ENCODE results near the gene IRS2. TPM values are rescaled to one million over a fixed set of nuclear protein-coding genes. Genes with fewer than 3 reads are reported as not detected.
A peak's percentile ranks its signal among the peaks of the same experiment; 100 is the strongest.

IRS2 gene
- total RNA-seq, 1 experiment from 2014 or later, result 2.3 TPM

DNA sequence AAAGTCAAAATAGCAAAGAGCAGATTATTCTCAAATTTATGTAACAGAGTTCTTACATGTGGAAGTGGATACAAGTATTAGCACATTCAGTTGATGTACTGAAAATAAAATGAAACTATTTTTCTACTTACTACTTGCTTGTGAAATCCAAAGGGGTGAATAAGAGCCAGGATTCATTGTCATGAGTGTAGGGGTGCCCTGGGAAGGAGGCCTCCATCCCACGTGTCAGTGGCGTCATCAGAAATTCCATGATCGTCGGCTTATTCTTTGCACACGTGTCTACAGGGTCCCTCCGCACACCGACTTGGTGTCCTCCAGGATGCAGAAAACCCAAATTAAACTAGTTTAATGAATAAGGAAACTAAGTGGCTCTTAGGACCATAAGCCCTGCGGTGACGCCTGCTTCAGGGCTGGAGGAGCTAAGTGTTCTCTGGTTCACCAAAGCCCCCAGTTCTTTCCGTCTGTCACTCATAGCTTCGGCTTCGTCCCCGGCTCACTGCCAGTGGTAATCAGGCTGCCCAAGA lies 55.5 kb downstream of the IRS2 start:
- no peak for DNase-seq (ENCODE audit: low spot score)

DNA sequence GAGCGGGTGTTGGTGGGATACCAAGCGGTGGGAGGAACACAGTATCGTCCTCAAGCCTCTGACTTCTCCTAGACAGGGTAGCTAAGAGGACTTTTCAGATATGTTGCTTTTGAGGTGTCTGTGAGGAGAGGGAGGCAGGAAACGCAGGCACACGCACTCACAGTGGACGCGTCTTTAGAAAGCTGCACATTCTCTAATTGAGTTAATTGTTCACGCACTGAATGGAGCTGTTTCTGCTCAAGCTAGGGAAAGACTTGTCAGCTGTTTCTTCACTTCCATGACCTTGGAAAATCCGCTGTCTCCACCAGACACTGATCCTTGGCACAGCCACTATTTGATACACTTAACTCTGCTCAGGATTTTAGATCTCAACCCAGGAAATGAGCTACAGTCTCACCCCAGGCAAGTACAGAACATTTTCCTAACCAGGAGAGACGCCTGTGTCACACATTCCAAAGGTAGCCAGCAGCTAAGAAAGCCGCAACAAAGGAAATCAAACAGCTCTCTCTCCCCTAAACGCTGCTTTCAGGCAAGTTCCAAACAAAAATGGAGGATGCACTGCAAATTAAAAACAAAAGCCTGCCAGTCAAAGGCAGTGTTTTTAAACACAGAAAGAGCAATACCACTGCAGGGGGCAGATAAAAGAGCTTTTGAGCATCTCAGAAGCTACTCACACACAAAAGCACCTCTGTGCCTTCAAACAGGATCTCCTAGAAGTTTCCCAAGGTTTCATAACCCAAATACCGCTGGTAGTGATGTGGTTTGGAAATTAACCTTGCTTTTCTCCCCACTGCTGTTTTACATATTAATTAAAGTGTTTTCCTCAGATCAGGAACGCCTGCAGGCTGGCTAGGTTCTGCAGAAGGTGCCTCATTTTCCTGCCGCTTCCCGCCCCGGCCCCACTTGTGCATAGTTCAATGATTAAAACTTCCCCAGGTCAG lies 57.3 kb downstream of the IRS2 start:
- no peak for DNase-seq (ENCODE audit: low spot score)

DNA sequence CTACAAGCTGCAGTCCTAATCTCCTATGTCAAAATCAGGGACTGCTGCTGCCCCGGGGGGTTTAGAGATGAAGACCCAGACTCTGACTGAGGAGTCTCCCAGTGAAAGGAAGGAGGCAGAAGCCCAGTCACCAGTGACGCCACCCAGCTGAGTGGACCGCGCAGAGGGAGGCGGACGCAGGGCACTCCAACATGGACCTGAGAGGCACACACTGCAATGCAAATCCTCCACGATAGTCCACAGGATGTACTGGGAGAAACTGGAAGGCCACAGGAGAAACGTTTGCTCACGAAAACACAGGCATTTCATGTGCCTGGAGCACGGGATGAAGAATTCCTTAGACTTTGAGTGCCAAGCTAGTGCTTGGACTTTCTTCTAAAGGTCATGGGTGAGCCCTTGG lies 58.3 kb downstream of the IRS2 start:
- DNase-seq (ENCODE audit: low spot score), result no peak

DNA sequence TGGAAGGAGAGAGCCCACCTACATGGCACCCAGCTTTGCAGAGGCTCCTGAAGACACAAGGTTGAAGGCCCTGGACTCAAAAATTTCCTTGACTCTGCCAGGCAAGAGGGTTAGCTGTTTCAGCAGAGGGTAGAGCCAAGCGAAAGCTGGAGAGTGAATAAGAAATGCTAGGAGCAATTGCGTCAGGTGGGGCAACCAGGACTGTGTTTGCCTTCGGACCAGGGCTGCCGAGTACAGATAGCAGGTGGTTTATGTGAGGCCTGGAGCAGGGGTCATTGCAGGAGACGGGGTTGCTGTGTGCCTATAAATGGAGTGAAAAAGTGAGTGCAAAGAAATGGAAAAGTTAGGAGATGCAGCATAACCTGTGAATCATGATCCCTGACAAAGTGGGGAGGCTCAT lies 59.1 kb downstream of the IRS2 start:
- DNase-seq (ENCODE audit: low spot score), result no peak

DNA sequence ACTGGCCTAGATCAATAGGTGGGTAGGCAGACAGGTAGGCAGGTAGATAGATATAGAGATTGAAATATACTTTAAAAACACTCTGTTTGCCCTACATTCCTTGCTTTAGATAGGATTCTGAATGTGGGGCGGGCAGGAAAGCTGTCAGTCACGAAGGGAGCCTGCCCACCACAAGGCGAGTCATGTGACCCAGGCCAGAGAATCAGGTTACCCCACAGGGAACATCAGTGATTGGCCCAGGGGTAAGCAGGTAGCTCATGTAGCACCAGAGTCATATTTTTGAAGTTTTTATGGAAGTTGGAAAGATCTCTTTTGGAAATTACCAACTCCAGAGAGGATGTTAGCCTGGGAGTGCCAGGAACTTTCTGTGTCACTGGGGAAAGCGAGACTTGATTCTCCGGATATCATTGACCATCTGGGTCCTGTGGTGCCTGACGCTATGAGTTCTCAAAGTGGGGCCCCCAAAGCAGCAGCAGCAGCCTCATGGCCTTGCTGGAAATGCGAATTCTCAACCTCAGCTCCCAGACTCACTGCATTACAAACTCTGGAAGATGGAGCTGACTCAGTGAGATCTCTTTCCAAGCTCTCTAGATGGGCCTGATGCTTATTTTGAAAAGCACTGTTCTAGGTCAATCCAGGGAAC lies 60.3 kb downstream of the IRS2 start:
- DNase-seq (ENCODE audit: low spot score), result no peak

DNA sequence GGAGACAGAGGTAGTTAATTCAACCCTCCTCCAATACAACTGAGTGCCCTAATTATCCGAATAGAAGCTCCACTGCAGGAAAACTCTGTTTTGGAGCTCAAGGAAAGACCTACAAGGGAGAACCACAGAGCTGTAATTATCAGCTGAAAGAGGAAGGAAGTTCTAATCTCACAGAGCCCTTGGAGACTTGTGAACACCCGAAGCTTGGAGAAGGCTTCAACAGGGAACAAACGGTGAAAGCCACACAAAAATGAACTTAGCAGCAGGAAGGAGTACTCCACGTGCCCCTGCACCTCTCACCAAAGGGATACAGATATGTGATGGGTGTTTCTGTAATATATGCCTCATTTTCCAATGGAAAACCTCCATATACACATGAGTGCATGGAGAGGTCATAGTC lies 61.1 kb downstream of the IRS2 start:
- no peak for DNase-seq (ENCODE audit: low spot score)

DNA sequence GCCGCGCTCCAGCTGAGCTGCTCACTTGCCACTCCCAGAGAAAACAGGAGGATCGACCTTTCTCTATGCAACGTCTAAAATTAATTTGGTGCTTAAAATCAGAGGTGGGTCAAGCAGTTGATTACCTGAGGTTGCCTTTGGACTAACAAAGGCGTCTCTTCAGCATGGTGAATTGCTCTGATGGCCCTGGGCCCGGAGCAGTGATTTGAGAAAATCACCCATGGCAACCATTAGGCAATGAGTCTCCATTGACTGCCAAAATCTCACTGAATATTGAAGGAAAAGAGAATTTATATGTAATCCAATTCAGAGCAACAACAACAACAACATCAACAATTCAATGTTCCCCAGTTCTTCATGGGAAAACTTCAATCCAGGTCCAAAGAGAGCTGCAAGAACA lies 61.8 kb downstream of the IRS2 start:
- no peak for DNase-seq (ENCODE audit: low spot score)

DNA sequence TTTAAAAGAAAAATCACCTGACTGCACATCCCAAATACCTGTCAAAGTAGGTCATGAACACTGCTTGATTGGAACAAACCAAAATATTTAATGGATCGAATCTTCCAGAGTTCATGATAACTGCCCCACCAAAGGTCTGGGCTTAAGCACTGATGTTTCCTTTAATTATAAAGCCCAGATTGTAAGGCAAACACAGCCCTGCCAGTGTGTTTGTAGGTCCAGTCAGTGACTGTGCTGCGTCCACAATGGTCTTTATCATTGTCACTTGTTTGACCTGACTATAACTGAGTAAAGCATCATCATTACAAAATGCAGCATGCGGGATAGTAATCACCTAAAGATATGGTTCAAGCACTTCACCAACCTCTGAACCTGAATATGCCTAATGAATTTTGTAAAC lies 63.3 kb downstream of the IRS2 start:
- DNase-seq (ENCODE audit: low spot score), result no peak

DNA sequence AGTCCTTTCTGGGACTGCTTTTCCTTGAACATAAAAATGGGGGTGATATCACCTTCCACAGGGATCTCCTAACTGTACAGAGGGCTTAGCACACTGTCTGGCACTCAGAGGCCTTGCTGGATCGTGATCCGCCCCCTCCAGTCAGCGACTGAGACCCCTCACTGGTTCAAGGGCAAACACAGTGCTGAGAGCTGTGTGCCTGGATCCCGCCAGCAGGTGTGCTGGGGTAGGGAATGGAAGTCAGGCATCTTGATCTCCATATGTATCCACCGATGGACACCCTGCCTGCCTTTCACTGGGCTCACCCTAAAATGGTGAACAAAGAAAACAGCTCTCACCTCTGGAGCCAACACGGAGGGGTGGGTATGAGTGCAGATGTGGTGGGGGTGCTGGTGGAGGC lies 64.3 kb downstream of the IRS2 start:
- DNase-seq (ENCODE audit: low spot score), result no peak

DNA sequence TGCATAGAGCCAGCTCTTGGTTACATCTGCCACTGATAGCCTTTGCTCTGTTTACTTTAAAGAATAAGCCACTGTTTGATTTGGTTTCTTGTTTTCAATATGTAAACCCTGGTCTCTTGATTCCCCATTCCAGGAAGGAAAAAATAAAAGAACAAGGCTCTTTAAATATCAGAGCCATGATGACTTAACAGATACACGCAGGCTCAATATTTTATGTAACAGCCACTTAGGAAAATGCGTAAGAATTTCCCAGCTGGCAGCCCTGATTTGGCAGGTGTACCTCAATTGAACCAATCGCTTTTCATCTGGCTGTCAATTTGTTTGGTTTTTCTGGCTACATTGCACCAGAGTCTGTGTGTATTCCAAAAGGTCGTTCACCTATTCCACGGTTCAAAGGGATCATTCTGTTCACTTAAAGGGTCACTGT lies 65.6 kb downstream of the IRS2 start:
- no peak for DNase-seq (ENCODE audit: low spot score)

DNA sequence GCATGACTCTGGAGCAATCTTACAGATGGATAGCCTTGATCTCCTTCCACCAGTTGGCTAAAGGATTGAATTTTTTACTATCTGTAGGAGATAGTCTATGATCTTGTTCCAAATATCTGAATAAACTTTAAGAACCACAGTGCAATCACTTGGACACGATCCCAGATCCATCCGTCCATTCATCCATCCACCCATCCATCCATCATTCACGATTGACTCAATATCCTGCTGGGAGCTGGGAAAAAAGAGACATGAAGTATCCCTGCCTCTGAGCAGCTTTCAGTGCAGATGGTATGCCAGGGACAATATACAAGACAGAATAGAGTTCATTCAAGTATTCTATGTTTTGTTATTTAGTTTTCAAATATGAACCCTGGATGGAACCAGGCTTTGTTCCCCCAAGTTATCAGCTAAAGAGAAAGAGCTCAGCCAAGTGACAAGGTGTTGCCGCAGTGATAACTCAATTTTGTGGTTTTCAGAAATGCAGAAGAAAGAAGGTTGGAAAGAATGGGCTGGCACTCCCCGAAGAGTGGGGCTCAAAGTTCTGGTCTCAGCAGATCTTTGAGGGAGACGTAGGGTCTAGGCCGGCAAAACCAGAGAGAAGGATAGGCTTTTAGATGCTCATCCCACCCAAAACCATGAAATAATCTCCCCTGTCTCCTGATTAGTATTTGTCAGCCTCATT lies 66.3 kb downstream of the IRS2 start:
- DNase-seq (ENCODE audit: low spot score), result no peak

DNA sequence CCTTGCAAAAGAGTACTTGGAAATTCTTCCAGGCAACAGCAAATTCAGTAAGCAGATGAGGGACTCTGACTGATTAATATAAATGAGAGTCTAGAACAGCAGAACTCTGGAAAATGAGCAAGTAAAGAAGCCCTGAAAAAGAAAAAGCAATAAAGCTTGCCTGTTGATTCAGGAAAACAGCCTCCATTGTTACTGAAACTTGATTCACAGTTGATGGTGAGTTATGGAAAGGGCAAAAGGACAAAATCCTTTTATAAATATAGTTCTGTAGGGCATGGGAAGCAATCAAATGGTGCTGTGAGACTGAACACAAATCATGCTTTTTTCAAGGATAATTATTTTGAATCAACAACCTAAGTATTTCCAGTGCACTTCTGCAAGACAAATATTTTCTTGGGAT lies 67.7 kb downstream of the IRS2 start:
- no peak for DNase-seq (ENCODE audit: low spot score)

DNA sequence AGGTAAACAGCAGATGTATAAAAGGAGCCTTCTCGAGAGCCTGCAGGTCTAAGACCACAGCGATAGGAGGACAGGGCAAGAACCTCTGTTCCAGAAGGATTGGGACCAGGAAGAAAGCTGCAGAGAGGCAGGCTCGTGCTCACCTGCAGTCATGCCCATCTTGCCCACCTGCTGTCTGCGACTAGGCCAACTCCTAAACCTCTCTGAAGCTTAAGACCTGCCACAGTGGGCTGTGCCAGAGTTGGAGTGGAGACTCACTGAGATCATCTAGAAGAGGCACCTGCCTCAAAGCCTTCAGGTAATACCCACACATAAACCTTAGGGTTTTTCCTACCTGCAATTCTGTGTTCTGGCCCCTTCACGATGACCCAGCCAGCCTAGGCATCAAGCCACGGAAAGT lies 68.7 kb downstream of the IRS2 start:
- DNase-seq (ENCODE audit: low spot score), result no peak

DNA sequence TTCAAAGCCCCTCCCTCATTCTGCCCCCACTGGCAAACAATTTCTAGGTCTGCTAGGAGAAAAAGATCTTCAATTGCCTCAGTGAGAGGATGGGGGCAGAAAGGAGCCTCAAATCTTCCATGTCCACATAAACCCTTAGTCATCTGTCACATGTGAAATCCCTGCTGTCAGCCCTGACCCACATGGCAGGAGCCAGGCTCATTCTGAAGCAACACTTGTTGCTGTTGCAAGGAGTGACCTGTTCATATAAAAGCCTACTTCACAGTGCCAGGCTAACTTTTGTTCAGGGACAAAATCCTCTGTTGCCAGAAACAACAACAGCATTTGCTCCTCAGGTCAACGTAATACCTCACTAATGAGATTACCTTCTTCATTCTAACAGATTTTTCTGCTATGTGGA lies 70.5 kb downstream of the IRS2 start:
- peak; percentile 38 for DNase-seq (ENCODE audit: low spot score)

DNA sequence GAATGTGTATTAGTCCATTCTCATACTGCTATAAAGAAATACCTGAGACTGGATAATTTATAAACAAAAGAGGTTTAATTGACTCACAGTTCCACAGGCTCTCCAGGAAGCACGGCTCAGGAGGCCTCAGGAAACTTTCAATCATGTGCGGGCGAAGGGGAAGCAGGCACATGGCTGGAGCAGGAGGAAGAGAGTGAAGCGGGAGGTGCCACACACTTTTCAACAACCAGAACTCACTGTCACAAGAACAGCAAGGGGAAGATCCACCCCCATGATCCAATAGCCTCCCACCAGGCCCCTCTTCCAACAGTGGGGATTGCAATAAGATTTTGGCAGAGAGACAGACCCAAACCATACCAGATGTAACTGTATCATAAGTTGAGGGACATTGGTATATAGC lies 72.7 kb downstream of the IRS2 start:
- DNase-seq (ENCODE audit: low spot score), result no peak

DNA sequence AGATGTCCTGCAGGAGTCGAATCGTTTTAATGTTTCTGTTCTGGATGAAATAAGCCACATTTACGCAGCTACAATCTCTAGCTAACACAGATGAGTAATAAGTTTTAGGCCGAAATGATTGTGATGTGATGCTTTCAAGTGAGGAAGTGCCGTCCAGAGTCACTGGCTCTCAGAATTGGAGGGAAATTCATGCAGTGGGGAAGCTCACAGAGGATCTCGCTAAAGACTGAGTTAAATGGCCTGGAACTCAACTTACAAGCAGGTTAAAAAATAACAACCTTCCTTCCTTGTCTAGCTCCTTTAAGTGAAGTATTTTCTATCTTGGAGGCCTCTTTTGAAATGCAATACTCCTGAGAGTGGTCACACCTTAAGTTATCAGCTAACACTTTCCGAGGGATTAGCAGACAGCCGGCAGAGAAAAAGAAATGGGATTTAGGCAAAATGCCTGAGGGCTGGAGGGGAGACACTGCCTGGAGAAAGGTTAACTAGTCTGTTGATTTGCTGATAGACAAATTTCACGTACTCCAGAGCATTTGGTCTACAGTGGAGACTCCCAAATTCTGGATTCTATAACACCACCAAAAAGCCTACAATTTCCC lies 74.2 kb downstream of the IRS2 start:
- no peak for DNase-seq (ENCODE audit: low spot score)

DNA sequence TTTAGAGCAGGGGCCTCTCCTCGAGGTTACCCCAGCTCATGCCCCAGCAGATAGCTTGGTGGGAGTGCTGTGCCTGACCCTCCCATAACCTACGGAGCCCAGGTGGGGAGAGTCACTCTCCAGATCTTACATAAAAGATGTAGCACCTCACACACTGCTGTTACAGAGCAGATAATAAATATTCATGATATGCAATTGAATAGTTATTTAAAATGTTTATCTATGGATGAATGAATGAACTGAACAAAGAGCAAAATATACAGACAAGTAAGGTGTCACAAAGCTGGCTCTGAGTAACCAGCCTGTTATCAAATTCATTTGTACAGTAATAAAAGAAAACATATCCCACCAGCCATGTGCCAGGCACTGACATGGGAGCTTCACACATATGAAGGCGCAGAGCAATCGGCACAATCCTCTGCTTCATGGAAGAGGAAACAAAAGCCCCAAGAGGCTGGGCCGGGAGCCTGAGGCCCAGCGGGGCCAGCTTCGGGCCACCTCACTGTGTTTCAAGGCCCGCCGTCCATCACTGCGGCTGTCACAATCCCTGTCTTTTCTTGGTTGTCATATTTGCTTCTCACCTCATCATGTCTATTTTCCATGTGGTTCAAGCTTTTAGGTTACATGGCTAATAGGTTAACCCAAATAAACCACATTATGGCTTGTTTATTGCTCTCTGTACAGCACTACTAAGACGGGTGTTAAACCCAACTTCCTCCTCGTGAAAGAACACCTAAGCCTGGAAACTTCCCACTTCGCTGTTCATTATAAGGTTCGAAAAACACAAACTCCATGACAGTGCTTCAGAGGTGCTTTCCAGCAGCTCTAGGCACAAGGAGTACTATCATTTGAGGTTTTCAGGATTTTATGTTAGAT lies 78.4 kb downstream of the IRS2 start:
- no peak for DNase-seq (ENCODE audit: low spot score)

DNA sequence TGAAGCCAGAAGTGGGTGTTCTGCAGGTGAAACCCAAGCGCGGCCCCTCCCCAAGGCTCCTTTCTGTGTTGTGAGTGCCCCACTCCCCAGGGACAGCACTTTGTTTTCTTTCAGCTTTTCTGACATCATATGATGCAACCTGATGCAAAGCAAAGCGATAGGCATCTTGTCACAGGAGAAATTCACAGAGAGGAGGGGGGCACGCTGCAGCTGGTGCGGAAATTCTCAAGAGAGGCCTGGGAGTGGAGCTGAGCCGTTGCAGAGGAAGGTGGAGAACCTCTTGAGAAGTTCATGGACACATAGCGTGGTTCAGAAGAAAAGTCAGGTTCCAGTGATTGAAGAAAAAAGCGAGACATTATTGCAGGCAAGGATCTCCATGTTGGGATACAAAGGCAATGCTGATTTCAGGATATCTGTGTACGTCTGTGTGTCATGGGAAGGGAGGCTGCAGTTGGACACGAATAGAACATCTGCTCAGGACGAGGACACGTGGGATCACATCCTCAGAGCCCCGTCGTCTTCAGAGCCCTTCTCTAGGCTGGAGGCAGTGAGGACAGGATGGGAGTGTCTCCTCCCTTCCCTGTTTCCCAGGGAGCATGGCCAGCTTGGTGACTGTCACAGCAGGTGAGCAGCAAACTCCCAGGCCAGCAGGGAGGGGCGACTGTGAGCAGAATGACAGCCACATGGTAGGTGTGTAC lies 79.2 kb downstream of the IRS2 start:
- DNase-seq (ENCODE audit: low spot score), result no peak

DNA sequence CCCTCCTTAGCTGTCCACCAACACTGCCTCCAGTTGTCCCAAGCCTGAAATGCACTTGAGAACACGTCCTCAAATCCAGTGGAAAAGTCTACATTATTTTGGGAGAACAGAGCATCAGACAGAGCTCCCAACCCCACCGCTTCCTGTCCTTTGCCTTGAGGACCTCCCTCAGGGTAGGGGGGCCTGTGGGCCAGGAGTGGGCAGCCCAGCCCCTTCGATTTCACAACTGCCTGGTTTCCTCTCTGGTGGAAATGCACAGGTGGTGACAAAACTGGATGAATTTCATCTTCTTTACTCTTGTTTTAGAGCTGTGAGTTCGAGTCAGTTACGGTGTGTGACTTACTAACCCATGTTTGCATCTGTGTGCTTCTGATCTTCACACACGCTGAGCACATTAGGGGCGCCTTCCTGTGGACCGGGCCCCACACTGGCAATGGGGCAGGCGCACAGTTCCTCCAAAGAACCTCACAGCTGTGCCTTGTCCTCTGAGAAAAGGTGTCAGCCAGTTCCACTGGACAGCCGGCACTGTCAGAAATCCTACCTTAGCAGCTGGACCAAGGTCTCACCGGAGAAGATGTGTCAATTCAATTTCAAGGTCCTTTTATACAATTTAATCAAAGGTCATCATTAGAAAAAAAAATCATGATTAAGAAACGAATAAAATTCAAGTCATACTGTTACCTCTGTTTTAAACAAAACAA lies 80.2 kb downstream of the IRS2 start:
- no peak for DNase-seq (ENCODE audit: low spot score)

Data from A172 (cell line).